H7 (cell line): ENCODE results near the gene RIN1. TPM values are rescaled to one million over a fixed set of nuclear protein-coding genes. Genes with fewer than 3 reads are reported as not detected.

ENCODE experiments used
- DNase-seq: peaks from one replicate; pipeline ENCODE4 v3.0.0; 2012
- H3K27me3 ChIP-seq: 2 replicates; pipeline ENCODE4 v1.6.0; 2011; ENCODE audit warnings: mild to moderate bottlenecking, low read length; ENCODE audit not compliant: control insufficient read depth, insufficient read depth
- H3K36me3 ChIP-seq: replicated peaks from 2 replicates; pipeline ENCODE4 v1.5.1; 2011; ENCODE audit warnings: low read length; ENCODE audit not compliant: control insufficient read depth, insufficient read depth
- H3K4me3 ChIP-seq: 2 replicates; pipeline ENCODE4 v1.5.1; 2011; ENCODE audit warnings: low read depth, mild to moderate bottlenecking, control low read depth, low read length, moderate library complexity; ENCODE audit not compliant: insufficient read depth
- total RNA-seq: library from RNA; depleted of rRNA; stranded (reverse); fragments of >200 nt; shearing (Covaris generic); gene quantifications from 2 replicates; pipeline ENCODE4 v1.2.3, GENCODE V29; 2014

The RIN1 gene
- total RNA-seq, 1 experiment from 2014 or later = 7.2 TPM

DNA sequence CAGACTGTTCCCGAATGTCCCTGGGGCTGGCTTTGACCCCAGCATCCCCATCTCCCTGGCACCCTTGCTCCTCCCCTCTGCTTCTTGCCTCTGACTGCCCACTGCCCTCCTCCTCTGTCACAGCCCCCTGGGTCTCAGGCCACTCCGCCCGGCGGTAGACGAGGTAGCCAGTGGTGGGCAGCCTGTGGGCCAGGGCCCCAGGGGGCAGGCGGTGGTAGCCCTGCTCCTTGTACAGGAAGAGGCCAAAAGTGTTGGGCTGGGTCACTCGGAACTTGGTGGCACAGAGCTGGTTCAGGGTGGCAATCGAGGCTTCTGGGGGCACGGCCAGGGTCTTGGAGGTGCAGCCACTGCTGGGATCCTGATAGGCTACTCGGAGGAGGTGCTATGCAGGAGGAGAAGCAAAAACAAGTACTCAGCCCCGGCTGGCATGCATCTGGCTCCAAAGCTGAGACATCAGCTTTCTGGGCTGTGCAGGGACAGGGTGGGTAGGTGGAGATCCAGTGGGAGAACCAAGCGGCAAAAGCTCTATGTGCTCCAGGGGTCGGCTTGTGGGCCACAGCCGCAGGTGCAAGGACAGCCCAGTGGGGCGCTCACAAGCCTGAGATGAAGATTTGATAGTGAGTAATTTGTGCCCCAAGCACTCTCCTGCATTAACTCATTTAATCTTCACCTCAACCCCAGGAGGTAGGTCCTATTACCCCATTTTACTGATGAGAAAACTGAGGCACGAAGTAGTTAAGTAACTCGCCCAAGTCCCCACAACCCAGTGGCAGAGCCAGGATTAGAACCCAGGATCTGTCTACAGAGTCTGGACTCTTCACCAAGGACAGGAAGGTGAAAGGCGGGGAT lies 3.6 kb downstream of the RIN1 start:
- H3K27me3 ChIP-seq = peaks cover 1% of the 10 kb centered on the region; the same call in 1 of the 2 replicates
- DNase-seq = peak; percentile 51
- H3K4me3 ChIP-seq = no peak overlapping the region
- H3K36me3 ChIP-seq = no peaks in the 10 kb centered on the region; the same call in 1 of the 2 replicates

DNA sequence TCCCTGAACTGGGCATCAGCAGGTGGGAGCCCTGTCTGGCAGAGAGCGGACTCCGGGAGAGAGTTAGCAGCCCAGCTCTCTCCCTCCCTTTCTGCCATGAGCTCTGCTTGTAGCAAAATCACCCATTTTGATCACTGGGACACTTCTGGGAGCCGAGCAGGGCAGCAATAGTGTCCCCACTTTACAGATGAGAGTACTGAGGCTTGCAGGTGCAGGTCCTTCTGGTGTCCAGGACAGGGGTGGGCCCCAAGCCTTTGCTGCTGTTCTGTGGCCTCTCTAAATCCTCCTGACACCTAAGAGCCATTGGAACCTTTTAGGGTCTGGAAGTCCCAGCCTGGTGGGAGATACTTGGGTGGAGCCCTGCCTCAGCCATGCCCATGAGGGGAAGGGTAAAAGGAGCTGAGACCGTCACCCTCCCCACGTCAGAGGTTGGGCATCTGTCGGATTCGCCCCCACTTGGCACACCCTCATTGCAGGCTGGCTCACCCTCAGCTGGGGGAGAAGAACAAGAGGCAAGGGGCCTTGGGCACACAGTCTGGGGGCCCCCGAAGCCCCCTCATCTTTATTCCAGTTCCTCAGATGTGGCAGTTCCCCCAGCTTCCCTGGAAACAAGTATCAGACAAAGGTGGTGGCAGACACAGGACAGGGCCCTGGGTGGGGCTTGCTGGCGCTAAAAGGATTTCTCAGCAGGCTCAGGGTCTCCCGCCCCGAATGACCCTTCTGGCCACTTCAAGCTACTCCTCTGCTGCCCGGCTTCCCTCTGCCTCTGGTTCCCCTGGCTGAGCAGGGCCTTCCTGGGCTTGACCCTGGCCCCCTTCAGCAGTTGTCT lies 4.5 kb downstream of the RIN1 start:
- no peaks in the 10 kb centered on the region; the same call in 1 of the 2 replicates for H3K36me3 ChIP-seq
- DNase-seq = peak; percentile 36
- H3K4me3 ChIP-seq = no peak overlapping the region
- peaks cover 1% of the 10 kb centered on the region; the same call in 1 of the 2 replicates for H3K27me3 ChIP-seq

DNA sequence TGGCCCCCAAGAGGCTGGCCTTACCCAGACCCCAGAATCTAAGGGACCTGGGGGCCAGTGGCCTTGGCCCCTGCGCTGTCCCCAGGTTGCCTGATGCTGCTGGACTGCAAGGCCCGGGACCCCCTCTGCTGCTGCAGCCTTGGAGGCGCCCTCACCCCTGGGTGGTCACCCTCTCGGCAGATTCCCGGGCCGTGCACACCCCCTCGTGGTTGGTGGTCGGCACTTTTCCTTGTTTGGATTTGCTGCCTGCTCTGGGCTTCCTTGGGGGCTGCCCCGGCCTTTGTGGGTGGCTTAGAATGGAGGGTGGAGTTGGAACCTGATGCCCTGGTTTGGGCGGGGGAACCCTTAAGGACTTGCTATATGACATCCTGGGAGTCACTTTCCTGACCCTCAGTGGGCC lies 5.3 kb downstream of the RIN1 start:
- Histone ChIP-seq H3K27me3 (peaks cover 1% of the 10 kb centered on the region; the same call in 1 of the 2 replicates), H3K36me3 (no peaks in the 10 kb centered on the region; the same call in 1 of the 2 replicates), H3K4me3 (no peak overlapping the region)
- peak; percentile 50 for DNase-seq

DNA sequence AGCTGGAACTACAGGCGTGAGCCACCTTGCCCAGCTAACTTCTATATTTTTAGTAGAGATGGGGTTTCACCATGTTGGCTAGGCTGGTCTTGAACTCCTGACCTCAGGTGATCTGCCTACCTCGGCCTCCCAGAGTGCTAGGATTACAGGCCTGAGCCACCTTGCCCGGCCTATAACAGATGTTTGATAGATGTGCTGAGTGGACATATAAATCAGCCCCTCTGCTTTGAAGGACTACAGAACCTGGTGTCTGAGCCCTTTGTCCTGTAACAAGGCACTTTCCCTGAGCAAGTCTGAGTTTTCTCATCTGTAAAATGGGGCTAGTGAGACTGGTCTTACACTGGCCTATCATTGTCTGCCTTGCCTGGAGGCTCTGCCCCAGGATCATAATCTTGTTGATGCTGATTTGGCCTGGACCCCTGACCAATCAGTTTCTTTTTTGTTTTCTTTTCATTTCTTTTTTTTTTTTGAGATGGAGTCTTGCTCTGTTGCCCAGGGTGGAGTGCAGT lies 7.0 kb downstream of the RIN1 start:
- Histone ChIP-seq H3K4me3 (no peak overlapping the region), H3K36me3 (no peaks in the 10 kb centered on the region; the same call in 1 of the 2 replicates), H3K27me3 (no peaks in the 10 kb centered on the region)
- DNase-seq = no peak

DNA sequence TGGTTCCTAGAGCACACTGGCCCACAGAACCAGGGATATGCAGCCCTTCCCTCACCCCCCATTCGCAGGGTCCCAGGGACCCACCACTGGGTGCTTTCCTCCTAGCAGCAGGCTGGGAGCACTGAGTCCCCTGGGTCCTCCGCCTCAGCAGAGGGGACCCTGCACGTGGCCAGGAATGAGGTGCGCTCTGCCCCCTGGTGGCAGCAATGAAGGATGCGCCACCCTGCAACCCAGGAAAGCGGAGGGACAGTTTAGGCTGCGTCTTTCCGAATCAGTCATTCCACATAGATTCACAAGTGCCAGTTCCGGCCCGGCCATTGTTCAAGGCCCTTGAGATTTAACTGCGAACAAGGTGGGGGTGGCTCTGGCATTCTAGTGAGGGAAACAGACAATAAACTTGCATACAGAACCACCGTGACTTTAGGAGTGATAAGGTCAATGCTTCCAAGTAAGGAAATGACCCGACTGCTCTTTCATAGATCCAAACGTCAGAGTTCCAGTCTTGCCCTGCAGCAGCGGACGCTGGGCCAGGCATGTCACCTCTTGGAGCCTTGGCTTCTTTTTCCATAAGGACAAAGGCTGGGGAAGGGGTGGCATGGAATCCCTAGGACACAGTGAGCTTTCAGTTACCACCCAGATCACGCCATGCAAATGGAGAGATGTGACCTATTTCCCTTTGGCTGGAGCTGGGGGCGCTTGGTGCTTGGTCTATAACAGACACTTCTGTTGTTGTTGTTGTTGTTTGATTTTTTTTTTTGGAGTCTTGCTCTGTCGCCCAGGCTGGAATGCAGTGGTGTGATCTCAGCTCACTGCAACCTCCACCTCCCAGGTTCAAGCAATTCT lies 7.7 kb downstream of the RIN1 start:
- H3K36me3 ChIP-seq = no peaks in the 10 kb centered on the region; the same call in 1 of the 2 replicates
- no peak overlapping the region for H3K4me3 ChIP-seq
- DNase-seq = peak; percentile 95
- H3K27me3 ChIP-seq = no peaks in the 10 kb centered on the region

DNA sequence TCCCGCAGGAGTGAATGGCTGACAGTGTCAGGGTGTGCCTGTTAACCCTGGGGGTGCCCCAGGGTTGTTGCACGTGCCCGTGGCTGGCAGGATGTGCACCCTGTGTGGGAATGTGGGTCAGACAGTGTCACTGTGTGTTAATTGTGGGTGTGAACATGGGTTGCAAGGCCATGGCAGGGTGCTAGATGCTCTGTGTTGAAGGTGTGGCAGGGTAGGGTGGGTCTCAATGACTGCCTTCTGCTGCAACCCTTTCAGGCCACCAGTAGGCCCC lies 8.3 kb downstream of the RIN1 start:
- Histone ChIP-seq H3K36me3 (no peaks in the 10 kb centered on the region; the same call in 1 of the 2 replicates), H3K27me3 (no peaks in the 10 kb centered on the region), H3K4me3 (no peak overlapping the region)
- no peak for DNase-seq

DNA sequence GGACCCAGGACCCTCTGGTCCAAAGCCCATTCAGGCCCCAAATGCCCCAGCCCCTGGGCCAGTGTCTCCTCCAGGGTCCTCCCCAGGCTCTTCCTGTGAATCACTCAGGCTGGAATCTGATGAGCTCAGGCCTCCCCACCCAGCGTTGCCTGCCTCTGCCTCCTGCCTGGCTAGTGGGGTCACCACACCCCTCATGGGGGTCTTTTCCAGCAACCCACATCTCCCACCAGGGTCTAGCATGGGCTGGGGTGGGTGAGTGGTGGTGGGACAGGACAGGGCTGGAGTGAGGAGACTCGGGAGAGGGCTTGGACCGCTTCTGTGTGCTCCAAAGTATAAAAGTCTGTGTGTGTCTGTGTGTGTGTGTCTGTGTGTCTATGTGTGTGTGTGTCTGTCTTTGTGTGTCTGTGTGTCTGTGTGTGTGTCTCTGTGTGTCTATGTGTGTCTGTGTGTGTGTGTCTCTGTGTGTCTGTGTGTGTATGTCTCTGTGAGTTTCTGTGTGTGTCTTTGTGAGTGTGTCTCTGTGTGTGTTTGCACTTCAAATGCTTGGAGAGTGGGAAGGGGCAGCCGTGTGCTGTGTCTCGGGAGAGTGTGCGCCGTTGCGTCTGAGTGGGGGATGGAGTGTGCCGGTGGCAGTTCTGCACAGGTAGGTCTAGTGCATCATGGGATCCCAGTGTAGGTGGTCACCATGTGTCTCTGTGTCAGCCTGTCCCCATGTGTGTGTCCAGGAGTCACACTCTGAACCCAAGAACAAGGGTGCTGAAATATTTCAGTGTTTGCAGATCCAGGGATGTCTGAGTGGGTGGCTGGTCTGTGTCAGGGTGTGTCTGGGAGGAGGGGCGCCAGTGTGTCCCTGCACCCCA lies 8.8 kb downstream of the RIN1 start:
- H3K36me3 ChIP-seq = no peaks in the 10 kb centered on the region; the same call in 1 of the 2 replicates
- DNase-seq = peak; percentile 47
- no peaks in the 10 kb centered on the region for H3K27me3 ChIP-seq
- H3K4me3 ChIP-seq = no peak overlapping the region

DNA sequence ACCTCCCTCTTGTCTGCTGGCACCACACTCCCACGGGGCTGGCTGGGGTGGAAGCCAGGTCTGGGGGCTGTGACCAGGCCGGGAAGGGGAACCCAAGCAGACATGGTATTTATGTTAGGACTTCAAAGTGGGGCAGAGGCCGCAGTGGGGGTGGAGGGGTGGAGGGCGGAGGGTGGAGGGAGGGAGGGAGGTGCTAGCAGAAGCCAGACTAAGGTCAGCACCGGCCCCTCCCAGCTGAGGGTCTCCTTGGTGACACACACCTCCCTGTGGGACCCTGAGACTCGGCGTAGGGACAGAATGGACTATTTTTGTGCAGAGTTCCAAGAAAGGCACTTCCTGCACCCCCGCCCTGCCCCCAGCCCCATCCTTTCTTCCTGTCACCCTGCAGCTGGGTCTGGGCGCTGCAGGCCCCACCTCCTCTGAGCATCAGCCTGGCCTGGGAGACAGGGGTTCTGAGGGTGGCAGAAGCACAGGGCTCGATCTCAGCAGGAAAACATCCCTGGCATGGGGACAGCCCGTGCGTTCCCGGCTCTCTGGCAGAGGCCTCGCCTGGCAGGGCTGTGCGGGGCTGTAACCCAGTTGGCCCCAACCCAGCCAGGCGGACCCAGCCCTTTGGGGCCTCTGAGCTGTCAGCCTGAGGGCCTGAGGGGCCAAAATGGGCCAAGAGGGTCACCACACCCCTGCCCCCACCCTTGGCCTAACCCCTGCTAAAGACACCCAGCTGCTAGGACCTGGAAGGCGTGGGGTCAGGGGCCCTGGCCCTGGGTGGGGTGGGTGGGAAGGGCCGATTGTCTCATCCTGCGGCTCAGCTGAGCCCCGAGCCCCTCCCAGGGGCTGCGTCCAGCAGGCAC lies 9.7 kb downstream of the RIN1 start:
- Histone ChIP-seq H3K4me3 (no peak overlapping the region), H3K36me3 (no peaks in the 10 kb centered on the region), H3K27me3 (no peaks in the 10 kb centered on the region)
- peak; percentile 57 for DNase-seq

DNA sequence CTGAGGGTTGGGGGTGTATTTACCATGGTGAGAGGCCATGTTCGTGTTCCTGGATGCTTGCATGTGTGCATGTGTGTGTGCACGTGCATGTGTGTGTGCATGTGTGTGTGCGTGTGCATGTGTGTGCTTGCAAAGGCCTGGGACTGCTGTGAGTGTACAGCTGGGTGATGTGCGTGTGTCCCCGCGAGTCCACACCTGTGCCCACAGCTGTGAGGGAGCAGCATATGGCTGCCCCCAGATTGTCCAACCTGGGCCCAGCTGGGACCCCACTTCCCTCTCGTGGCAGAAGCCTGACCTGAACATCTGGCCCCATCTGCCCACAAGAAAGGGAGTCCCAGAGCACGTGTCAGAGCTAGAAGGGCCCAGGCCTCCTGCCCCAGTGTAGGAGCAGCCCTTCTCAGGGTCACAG lies 11.0 kb downstream of the RIN1 start:
- Histone ChIP-seq H3K4me3 (no peak overlapping the region), H3K27me3 (no peaks in the 10 kb centered on the region), H3K36me3 (no peaks in the 10 kb centered on the region)
- no peak for DNase-seq

DNA sequence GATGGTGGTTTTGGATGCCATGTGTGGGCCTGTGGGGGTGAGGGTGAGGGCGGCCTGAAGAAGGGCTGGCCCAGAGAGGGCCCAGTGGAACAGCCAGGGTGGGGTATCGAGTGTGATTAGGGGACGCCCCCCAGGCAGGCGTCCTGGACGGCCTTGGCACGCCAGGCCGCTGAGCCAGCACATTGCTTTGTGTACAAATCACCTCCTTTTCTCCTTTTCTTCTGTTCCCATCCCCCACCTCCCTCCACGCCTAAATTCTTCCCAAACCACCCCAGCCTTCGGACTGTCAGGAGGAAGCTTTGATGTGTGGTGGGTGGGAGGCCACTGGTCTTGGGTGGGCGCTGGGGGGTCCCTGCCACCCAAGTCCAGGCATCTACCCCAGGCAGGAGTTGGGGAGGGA lies 11.6 kb downstream of the RIN1 start:
- H3K27me3 ChIP-seq = no peaks in the 10 kb centered on the region
- no peaks in the 10 kb centered on the region for H3K36me3 ChIP-seq
- H3K4me3 ChIP-seq = no peak overlapping the region
- DNase-seq = peak; percentile 58

DNA sequence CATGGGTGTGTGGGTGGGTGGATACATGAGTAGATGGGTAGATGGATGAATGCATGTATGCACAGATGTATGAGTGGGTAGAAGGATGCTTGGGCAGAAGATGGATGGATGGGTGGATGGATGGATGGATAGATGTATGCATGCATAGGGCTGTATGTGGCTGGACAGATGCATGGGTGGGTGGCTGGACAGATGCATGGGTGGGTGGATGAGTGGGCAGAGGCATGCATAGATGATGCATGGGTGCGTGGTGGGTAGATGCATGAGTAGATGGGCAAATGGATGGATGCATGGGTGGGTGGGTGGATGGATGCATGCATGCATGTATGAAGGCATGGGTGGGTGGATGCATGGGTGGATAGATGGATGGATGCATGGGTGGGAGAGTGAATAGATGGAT lies 12.6 kb downstream of the RIN1 start:
- Histone ChIP-seq H3K4me3 (no peak overlapping the region), H3K27me3 (no peaks in the 10 kb centered on the region), H3K36me3 (no peaks in the 10 kb centered on the region)
- no peak for DNase-seq

DNA sequence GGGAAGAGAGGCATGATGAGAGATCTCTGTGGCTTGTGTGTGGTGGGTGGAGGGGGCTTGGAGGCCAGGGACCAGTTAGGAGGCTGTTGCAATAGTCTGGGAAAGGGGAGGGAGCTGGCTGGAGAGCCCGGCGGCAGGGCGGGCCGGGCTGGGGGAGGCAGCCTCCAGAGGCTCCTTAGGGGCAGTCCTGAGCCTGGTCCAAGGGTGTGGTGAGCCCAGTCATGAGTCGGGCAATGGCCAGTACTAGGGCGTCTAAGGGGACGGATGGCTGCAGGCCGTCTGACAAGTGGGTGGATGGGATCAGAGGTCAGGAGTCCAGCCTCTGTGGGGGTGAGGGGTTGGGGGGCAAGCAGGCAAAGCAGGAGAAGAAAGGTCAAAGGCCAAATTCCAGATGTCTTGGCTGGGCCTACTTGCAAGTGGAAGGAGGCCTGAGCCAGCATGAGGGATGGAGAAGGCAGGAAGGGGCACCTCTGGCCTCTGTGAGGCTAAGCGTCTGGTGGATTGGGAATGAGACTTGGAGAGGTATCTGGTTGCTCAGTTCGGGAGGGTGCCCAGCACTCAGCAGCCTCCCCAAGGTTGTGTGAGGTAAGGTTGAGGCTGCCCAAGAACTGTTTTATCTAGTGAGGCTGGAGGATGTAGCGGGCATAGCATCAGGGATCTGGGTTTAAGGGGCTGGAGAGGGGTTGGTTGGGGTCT lies 13.4 kb downstream of the RIN1 start:
- Histone ChIP-seq H3K36me3 (no peaks in the 10 kb centered on the region), H3K27me3 (no peaks in the 10 kb centered on the region)
- no peak for DNase-seq

More for the DNA sequence above, 13.4 kb downstream of the RIN1 start:
- H3K4me3 ChIP-seq = no peak overlapping the region
